OCI-LY7 (cell line): ENCODE measurements around the gene ZNF415. TPM values are rescaled to one million over a fixed set of nuclear protein-coding genes. Genes with fewer than 3 reads are reported as not detected.

ENCODE experiments used
- BruUV-seq: library from RNA; stranded (reverse); fragments of 400-500 nt; replicated peaks from 2 replicates; lab custom pipeline; 2021; lab: Mats Ljungman, UMichigan
- CTCF ChIA-PET: fragments of 300-600 bp; sonication (Branson Sonifier 250); formaldehyde crosslinking; loops from one replicate; lab custom pipeline; 2022; ENCODE audit warnings: antibody characterized with exemption; ENCODE audit not compliant: unreplicated experiment; lab: Charles Lee
- POLR2A ChIA-PET: fragments of 300-600 bp; sonication (Branson Sonifier 250); formaldehyde crosslinking; loops from one replicate; lab custom pipeline; 2022; ENCODE audit warnings: antibody characterized with exemption; lab: Charles Lee
- DNase-seq: peaks from one replicate; pipeline ENCODE4 v3.0.0-alpha.2; 2015; ENCODE audit warnings: low spot score
- H2AFZ ChIP-seq: fragments of 200-600 bp; sonication (generic), shearing (Covaris generic); 2 replicates; pipeline ENCODE4 v1.6.1; 2014; ENCODE audit warnings: mild to moderate bottlenecking, antibody characterized with exemption, low read length, moderate library complexity
- H3K27ac ChIP-seq: fragments of 200-600 bp; sonication (generic); 2 replicates; pipeline ENCODE4 v1.5.1; 2014; ENCODE audit warnings: mixed run types, low read depth, mild to moderate bottlenecking, moderate library complexity, low read length, inconsistent platforms; ENCODE audit not compliant: poor library complexity, severe bottlenecking
- H3K36me3 ChIP-seq: fragments of 200-600 bp; sonication (generic); 2 replicates; pipeline ENCODE4 v1.6.1; 2014; ENCODE audit warnings: mild to moderate bottlenecking, antibody characterized with exemption, low read length, moderate library complexity, mixed read lengths; ENCODE audit not compliant: insufficient read depth
- H3K4me1 ChIP-seq: fragments of 200-600 bp; sonication (generic); 2 replicates; pipeline ENCODE4 v1.5.1; 2014; ENCODE audit warnings: mild to moderate bottlenecking, low read length; ENCODE audit not compliant: insufficient read depth, poor library complexity, severe bottlenecking
- H3K4me2 ChIP-seq: fragments of 200-600 bp; sonication (generic); 2 replicates; pipeline ENCODE4 v1.6.1; 2014; ENCODE audit warnings: mild to moderate bottlenecking, low read length
- H3K4me3 ChIP-seq: fragments of 200-600 bp; sonication (generic); 2 replicates; pipeline ENCODE4 v1.5.1; 2014; ENCODE audit warnings: mild to moderate bottlenecking, low read depth, low read length; ENCODE audit not compliant: poor library complexity, severe bottlenecking
- H3K79me2 ChIP-seq: fragments of 200-600 bp; sonication (generic); 2 replicates; pipeline ENCODE4 v1.6.1; 2016; ENCODE audit warnings: low read depth, mild to moderate bottlenecking, low read length, moderate library complexity, mixed read lengths; ENCODE audit not compliant: insufficient read depth
- H3K9me2 ChIP-seq: fragments of 200-600 bp; sonication (generic); 2 replicates; pipeline ENCODE4 v1.6.1; 2016; ENCODE audit warnings: mild to moderate bottlenecking, low read length, mixed read lengths; ENCODE audit not compliant: insufficient read depth
- H3K9me3 ChIP-seq: fragments of 200-600 bp; sonication (generic); 2 replicates; pipeline ENCODE4 v1.6.1; 2014; ENCODE audit warnings: mild to moderate bottlenecking, mixed run types, low read length, mixed read lengths
- H4K20me1 ChIP-seq: fragments of 200-600 bp; sonication (generic); 2 replicates; pipeline ENCODE4 v1.6.1; 2014; ENCODE audit warnings: mild to moderate bottlenecking, antibody characterized with exemption, low read length, moderate library complexity, mixed read lengths; ENCODE audit not compliant: insufficient read depth
- EZH2phosphoT487 ChIP-seq: fragments of 200-600 bp; sonication (generic); IDR thresholded peaks from 2 replicates; pipeline ENCODE4 v1.6.1; 2018; ENCODE audit warnings: low read depth, borderline replicate concordance, mild to moderate bottlenecking, mixed run types, antibody characterized with exemption, low read length, moderate library complexity, mixed read lengths
- intact Hi-C: fragments of 100-400 bp; cut with micrococcal nuclease; formaldehyde crosslinking; loops from one replicate; pipeline ENCODE4 v1.10.0; 2022; ENCODE audit not compliant: unreplicated experiment
- total RNA-seq, 2 experiments: library from RNA; depleted of rRNA in 1 of 2; stranded (reverse); fragments of >200 nt in 1 of 2; shearing (Covaris generic) in 1 of 2; gene quantifications; 2 replicates each; pipeline ENCODE4 v1.2.3, GENCODE V29; 2014 to 2022
- TF ChIP-seq, protein P1 (sequence below): fragments of 200-600 bp; sonication (generic); conservative IDR thresholded peaks from 2 replicates; pipeline ENCODE4 v1.5.1; 2014; ENCODE audit warnings: mild to moderate bottlenecking, antibody characterized with exemption, low read length, moderate library complexity, mixed read lengths

Gene ZNF415
- total RNA-seq, 2 experiments from 2014 or later: 0.51 to 0.63 TPM

DNA sequence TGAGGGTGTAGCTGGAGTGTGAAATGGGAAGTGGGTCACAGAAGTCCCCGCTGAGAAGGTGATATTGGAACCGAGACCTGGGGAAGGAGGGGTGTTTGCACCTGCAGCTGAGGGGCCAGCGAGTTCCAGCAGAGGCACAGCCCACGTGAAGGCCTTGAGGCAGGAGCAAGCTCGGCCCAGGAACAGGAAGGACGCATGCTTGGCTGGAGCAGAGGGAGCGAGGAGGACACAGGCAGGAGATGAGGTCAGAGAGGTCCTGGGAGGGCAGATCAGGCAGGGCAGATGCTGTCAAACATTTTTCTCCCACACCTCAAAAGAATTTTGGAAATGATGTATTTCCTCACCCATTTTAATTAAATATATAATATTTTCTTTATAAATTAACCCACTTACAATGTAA lies 9.3 kb downstream of the ZNF415 start:
- H3K4me1 ChIP-seq: no peaks in the 10 kb centered on the region
- no TSS peak for BruUV-seq
- H2AFZ ChIP-seq: no peak overlapping the region
- H3K9me2 ChIP-seq: no peaks in the 10 kb centered on the region
- ChIA-PET POLR2A (no interaction called here), CTCF (no interaction called here)
- no peak for TF ChIP-seq EZH2phosphoT487
- TF ChIP-seq, protein P1, sequence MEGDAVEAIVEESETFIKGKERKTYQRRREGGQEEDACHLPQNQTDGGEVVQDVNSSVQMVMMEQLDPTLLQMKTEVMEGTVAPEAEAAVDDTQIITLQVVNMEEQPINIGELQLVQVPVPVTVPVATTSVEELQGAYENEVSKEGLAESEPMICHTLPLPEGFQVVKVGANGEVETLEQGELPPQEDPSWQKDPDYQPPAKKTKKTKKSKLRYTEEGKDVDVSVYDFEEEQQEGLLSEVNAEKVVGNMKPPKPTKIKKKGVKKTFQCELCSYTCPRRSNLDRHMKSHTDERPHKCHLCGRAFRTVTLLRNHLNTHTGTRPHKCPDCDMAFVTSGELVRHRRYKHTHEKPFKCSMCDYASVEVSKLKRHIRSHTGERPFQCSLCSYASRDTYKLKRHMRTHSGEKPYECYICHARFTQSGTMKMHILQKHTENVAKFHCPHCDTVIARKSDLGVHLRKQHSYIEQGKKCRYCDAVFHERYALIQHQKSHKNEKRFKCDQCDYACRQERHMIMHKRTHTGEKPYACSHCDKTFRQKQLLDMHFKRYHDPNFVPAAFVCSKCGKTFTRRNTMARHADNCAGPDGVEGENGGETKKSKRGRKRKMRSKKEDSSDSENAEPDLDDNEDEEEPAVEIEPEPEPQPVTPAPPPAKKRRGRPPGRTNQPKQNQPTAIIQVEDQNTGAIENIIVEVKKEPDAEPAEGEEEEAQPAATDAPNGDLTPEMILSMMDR: no peak
- H4K20me1 ChIP-seq: no peaks in the 10 kb centered on the region
- intact Hi-C loops: no loop called here
- H3K27ac ChIP-seq: no peak overlapping the region
- no peak for DNase-seq
- no peaks in the 10 kb centered on the region for H3K79me2 ChIP-seq
- H3K4me3 ChIP-seq: no peak overlapping the region
- no peak overlapping the region for H3K4me2 ChIP-seq
- H3K9me3 ChIP-seq: no peaks in the 10 kb centered on the region
- H3K36me3 ChIP-seq: no peaks in the 10 kb centered on the region

DNA sequence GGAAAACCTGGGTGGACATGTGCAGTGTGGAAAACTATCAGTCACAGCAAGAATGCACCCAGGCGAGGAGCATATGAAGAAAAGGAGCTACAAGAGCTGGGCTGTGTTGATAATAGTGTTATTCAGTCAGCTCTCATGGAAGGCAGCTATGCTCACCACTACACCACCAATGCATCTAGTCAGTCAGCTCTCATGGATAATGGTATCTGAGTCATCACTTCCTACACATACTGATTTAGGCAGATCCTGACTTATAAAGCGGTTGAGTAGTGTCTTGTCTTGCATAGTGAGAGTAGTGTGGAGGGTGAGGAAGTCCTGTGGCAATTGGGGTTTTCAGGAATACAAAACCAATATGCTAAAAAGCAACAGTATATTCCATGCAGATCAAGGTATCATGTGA lies 20.4 kb downstream of the ZNF415 start:
- CTCF ChIA-PET: no interaction called here
- POLR2A ChIA-PET: no interaction called here
- Histone ChIP-seq H3K4me2 (no peak overlapping the region), H3K4me3 (no peak overlapping the region), H3K9me3 (0 out of 2 replicates have a peak, but pooled peaks cover 5% of the 10 kb centered on the region), H3K9me2 (no peaks in the 10 kb centered on the region), H3K27ac (no peak overlapping the region), H3K79me2 (no peaks in the 10 kb centered on the region), H3K36me3 (no peaks in the 10 kb centered on the region), H4K20me1 (no peaks in the 10 kb centered on the region), H3K4me1 (no peaks in the 10 kb centered on the region), H2AFZ (no peak overlapping the region)
- intact Hi-C loops: no loop called here
- no TSS peak for BruUV-seq
- TF ChIP-seq, protein P1: no peak
- TF ChIP-seq EZH2phosphoT487: no peak
- DNase-seq: no peak

DNA sequence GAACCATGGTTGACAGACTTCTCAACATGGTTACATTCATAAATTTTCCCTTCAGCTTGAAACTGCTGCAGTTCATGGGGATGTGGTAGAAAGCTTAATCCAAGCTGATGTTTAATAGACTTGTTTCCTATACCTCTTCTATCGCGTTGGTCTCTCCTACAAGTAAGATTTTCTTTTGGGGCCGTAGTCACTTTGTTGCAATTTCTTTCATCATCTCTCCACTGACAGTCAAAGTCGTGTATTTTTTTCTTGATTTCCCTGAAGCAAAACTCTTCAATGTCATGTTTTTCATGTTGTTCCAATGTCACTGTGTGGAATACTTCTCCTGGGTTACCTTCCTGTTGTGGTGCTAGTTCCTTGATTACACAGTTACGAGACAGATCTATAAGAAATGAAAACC lies 23.2 kb downstream of the ZNF415 start:
- no peak overlapping the region for H3K27ac ChIP-seq
- H3K4me1 ChIP-seq: no peaks in the 10 kb centered on the region
- H3K79me2 ChIP-seq: no peaks in the 10 kb centered on the region
- H3K36me3 ChIP-seq: no peaks in the 10 kb centered on the region
- BruUV-seq: no TSS peak
- H3K4me3 ChIP-seq: no peak overlapping the region
- H3K9me3 ChIP-seq: 0 out of 2 replicates have a peak, but pooled peaks cover 5% of the 10 kb centered on the region
- CTCF ChIA-PET: no interaction called here
- H3K4me2 ChIP-seq: no peak overlapping the region
- TF ChIP-seq EZH2phosphoT487: no peak
- H4K20me1 ChIP-seq: no peaks in the 10 kb centered on the region
- no peak for DNase-seq
- H3K9me2 ChIP-seq: no peaks in the 10 kb centered on the region
- intact Hi-C loops: no loop called here
- POLR2A ChIA-PET: no interaction called here
- H2AFZ ChIP-seq: no peak overlapping the region
